Neuron (in vitro differentiated cells): ENCODE measurements around the gene C1QTNF3.

ENCODE experiments used
- H2AFZ ChIP-seq: one replicate; pipeline ENCODE4 v1.6.1; 2013; ENCODE audit warnings: low read depth, mild to moderate bottlenecking, inconsistent platforms, low read length, moderate library complexity
- H3K27me3 ChIP-seq: one replicate; pipeline ENCODE4 v1.6.1; 2013; ENCODE audit warnings: low read length; ENCODE audit not compliant: insufficient read depth
- H3K36me3 ChIP-seq: one replicate; pipeline ENCODE4 v1.6.1; 2013; ENCODE audit warnings: low read length; ENCODE audit not compliant: insufficient read depth
- H3K4me1 ChIP-seq: one replicate; pipeline ENCODE4 v1.6.1; 2013; ENCODE audit warnings: low read length; ENCODE audit not compliant: insufficient read depth
- H3K4me3 ChIP-seq: 2 replicates; pipeline ENCODE4 v1.5.1; 2013; ENCODE audit warnings: mild to moderate bottlenecking, low read length, moderate library complexity
- H3K9me3 ChIP-seq: one replicate; pipeline ENCODE4 v1.6.1; 2013; ENCODE audit warnings: low read length

The C1QTNF3 gene

DNA sequence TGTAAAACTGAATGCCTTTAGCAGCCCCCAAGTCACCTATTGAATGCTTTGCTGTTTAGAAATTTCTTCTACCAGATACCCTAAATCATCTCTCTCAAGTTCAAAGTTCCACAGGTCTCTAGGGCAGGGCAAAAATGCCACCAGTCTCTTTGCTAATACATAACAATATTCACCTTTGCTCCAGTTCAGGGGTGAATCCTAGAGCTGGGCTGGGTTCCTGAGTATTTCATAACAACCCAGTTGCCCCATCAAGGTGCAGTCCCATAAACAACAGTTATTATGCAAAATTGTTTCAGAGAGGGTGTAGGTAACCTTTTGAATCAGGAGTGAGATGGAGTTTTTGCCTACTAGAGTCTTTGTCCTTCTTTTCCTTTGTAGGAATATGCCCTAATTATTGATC is 19.0 kb upstream of the C1QTNF3 start:
- H3K27me3 ChIP-seq = no peaks in the 10 kb centered on the region
- H3K36me3 ChIP-seq = peaks cover 19% of the 10 kb centered on the region
- H2AFZ ChIP-seq = no peak overlapping the region
- H3K9me3 ChIP-seq = peaks cover 11% of the 10 kb centered on the region
- no peak overlapping the region for H3K4me3 ChIP-seq
- peaks cover 3% of the 10 kb centered on the region for H3K4me1 ChIP-seq

DNA sequence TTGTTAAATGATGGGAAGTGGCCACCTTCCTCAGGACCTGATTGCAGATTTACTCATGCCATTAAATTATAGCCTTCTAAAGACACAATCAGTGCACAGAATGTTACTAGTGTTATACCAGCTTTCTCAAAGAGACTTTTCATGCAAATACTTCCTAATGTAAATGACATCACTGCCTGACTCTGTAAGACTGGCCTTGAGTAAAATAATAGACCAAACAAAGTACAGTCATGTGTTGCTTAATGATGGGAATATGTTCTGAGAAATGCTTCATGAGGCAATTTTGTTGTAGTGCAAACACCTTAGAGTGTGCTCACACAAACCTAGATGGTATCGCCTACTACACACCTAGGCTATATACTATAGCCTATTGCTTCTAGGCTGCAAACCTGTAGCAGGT is 17.0 kb upstream of the C1QTNF3 start:
- Histone ChIP-seq H2AFZ (no peak overlapping the region), H3K4me1 (peaks cover 3% of the 10 kb centered on the region), H3K36me3 (peaks cover 17% of the 10 kb centered on the region), H3K9me3 (peaks cover 7% of the 10 kb centered on the region), H3K27me3 (no peaks in the 10 kb centered on the region), H3K4me3 (no peak overlapping the region)

DNA sequence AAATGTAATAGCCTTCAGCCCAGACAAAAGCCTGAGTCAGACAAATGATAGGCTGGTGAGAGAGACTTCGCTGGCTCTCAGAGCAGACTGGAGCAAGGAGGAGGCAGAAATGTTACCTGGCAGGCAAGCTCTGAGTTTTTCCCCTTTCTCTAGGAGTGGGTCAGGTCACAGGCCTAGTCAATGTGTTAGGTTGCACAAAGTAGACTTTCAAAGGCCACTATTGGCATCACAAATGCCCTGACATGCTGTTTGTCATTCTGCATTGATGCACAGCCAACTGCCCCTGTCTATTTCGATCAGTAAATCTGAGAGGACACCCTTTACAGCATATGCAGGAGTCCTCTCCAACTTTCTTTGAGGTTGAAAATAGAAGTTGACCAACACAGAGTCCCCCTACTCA is 15.5 kb upstream of the C1QTNF3 start:
- peaks cover 12% of the 10 kb centered on the region for H3K36me3 ChIP-seq
- H3K4me1 ChIP-seq = peaks cover 3% of the 10 kb centered on the region
- no peaks in the 10 kb centered on the region for H3K27me3 ChIP-seq
- H2AFZ ChIP-seq = no peak overlapping the region
- H3K4me3 ChIP-seq = no peak overlapping the region
- peaks cover 7% of the 10 kb centered on the region for H3K9me3 ChIP-seq

DNA sequence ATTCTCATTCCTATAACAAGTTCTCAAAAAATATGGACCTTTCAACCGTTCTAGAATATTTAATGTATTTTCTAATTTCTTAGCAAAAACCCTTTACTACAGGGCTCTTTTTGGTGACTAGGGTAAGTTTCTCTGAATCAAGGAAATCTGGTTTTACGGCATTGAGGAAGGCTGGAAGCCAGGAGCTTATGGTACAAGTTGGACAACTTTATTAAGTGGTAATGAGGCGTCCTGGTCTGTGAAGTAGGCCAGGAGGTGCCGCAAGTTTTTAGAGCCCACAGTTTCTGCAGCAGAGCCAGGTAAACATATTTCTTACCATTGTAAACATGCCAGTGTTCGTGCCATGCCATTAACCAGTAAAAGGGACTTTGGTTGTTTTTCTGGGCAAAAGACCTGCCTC is 14.6 kb upstream of the C1QTNF3 start:
- H3K9me3 ChIP-seq = peaks cover 7% of the 10 kb centered on the region
- H3K4me1 ChIP-seq = peaks cover 8% of the 10 kb centered on the region
- no peak overlapping the region for H2AFZ ChIP-seq
- no peaks in the 10 kb centered on the region for H3K27me3 ChIP-seq
- no peak overlapping the region for H3K4me3 ChIP-seq
- peaks cover 12% of the 10 kb centered on the region for H3K36me3 ChIP-seq

DNA sequence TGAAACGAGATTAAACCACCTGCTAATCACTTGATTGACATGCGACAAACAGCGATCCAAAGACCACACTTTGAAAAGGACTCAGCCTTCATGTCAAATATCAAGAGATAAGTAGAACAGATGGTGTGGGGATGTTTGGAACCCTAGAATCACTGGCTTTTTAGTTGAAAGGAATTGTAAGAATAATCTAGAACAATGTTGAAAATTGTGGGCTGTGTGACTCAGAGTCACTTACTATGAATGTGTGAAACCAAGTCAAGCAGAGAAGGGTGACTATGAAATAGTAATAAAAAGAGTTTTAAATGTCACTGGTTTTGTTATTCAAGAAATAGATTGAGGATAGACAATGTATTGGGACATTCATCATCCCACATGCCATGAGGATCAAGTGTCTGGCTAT is 14.1 kb upstream of the C1QTNF3 start:
- Histone ChIP-seq H2AFZ (no peak overlapping the region), H3K4me3 (no peak overlapping the region), H3K4me1 (peaks cover 8% of the 10 kb centered on the region), H3K36me3 (peaks cover 12% of the 10 kb centered on the region), H3K9me3 (peaks cover 7% of the 10 kb centered on the region), H3K27me3 (no peaks in the 10 kb centered on the region)

DNA sequence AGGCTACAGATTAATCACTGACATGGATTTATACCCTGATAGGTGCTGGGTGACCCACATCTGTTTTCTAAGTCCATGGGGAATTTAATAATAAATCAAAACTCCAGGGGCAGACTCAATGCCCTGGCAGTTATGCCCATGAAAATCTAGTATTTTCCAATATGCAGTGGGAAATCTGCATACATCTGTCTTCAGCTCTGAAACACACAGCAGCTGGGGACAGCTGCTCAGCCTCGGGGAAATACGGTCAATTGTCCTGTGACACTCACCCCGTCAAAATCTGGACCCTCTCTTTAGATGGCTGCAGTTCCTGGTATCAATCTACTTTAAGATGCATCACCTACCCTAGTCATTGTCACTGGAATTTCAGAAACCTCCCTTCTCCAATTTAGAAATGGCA is 12.7 kb upstream of the C1QTNF3 start:
- Histone ChIP-seq H3K27me3 (no peaks in the 10 kb centered on the region), H3K4me1 (peaks cover 8% of the 10 kb centered on the region), H3K36me3 (peaks cover 15% of the 10 kb centered on the region), H3K9me3 (no peaks in the 10 kb centered on the region), H3K4me3 (no peak overlapping the region), H2AFZ (no peak overlapping the region)

DNA sequence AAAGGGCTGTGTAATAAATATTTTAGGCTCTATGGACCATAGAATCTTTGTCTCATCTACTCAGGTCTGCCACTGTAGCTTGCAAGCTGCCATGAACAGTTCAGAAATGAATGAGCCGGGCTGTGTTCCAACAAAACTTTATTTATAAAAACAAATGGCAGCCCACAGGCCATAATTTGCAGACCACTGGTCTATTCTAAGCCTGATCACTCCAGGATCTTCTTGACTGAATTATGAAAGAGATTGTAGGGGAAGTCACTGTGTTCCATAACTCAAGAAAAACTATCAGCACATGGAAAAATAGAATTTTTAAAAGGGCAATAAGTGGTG is 11.4 kb upstream of the C1QTNF3 start:
- H3K27me3 ChIP-seq = no peaks in the 10 kb centered on the region
- no peak overlapping the region for H2AFZ ChIP-seq

DNA sequence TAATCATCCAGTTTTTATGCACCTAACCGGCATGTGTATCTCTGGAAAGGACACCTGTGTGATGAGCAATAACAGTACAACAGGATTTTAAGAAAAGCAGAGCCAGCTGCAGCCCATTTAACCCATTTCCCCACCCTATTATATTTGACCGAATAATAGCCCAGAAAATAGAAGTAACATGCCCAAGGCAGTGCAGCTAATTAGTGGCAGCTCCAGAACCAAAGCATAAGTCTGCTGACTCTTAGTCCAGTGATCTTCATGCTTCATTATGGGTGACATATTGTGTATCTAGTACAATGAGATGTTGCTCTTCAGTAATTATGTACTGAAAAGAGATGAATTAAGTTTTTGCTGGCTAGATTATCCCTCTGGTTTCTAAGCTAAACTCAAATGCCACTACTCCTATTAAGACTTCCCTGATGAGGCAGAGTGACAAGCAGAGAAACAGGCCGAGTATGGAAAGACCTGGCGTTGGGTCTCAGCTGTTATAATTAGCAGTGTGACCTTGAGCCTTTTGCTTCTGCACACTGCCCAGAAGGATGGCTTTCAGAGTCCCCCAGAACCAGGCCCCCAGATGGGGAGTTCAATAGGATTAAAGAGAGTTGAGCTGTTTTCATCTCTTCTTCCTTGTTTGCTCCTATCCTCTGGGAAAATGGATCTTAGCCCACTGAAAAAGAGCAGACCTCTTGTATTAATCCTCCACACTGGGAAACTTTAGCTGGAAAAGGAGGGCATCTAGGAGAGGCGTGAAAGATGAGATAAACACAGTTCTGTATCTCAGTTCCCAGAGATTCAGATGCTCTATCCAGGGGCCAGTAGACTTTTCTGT is 10.8 kb upstream of the C1QTNF3 start:
- Histone ChIP-seq H3K27me3 (no peaks in the 10 kb centered on the region), H3K36me3 (peaks cover 13% of the 10 kb centered on the region), H3K4me1 (peaks cover 8% of the 10 kb centered on the region), H2AFZ (no peak overlapping the region), H3K4me3 (no peak overlapping the region), H3K9me3 (no peaks in the 10 kb centered on the region)

More for the DNA sequence above, 11.4 kb upstream of the C1QTNF3 start:
- H3K4me1 ChIP-seq = peaks cover 8% of the 10 kb centered on the region
- H3K9me3 ChIP-seq = no peaks in the 10 kb centered on the region
- H3K36me3 ChIP-seq = peaks cover 14% of the 10 kb centered on the region
- H3K4me3 ChIP-seq = no peak overlapping the region

DNA sequence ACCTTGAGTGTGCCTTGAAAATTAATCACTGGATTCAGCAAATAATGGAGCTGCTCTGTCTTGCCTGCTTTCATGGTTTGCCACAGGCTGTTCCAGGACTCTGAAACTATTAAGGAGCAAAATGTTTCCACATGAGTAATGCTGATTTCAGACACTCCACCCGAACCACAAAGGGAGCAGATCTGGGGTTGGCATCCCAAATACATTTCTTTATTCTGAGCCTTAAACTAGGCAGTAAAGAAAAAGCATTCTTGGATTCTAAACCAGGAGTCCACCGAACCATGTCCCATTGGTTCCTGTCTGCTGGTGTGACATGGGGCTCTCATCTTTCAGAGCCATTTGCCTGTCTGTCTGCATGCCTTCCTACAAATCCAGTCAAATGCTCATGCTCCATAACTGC is 10.1 kb upstream of the C1QTNF3 start:
- Histone ChIP-seq H3K4me3 (no peak overlapping the region), H3K36me3 (peaks cover 10% of the 10 kb centered on the region), H3K9me3 (no peaks in the 10 kb centered on the region), H3K4me1 (peaks cover 5% of the 10 kb centered on the region), H2AFZ (no peak overlapping the region), H3K27me3 (no peaks in the 10 kb centered on the region)

DNA sequence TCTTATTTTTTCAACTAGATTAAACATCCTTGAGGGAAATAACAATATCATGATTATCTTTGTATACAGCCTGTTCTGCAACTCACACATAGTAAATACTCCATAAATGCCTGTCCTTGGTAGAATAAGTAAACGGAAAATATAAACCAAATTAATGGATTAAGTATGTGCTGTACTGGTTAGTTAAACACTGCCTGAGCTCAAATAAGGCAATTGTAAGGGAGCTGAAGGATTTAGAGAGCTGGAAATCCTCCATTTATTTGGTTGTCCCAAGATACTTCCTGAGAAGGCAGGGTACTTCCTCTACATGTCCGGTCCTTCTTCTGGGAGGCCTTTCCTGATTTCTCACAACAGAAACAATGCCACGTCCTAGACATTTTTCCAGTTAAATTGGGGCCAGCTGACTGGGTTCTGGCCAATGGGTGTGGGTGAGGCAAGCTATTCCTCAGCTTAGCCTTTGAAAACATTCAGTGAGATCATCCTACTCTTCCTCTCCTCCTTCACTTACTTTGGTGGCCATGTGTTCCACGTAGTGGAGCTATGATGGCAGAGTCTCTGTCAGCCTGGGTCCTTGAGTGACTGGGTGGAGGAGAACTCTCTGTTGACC is 8.5 kb upstream of the C1QTNF3 start:
- Histone ChIP-seq H3K36me3 (peaks cover 7% of the 10 kb centered on the region), H3K4me1 (peaks cover 5% of the 10 kb centered on the region), H3K9me3 (no peaks in the 10 kb centered on the region), H2AFZ (no peak overlapping the region), H3K4me3 (no peak overlapping the region), H3K27me3 (no peaks in the 10 kb centered on the region)

DNA sequence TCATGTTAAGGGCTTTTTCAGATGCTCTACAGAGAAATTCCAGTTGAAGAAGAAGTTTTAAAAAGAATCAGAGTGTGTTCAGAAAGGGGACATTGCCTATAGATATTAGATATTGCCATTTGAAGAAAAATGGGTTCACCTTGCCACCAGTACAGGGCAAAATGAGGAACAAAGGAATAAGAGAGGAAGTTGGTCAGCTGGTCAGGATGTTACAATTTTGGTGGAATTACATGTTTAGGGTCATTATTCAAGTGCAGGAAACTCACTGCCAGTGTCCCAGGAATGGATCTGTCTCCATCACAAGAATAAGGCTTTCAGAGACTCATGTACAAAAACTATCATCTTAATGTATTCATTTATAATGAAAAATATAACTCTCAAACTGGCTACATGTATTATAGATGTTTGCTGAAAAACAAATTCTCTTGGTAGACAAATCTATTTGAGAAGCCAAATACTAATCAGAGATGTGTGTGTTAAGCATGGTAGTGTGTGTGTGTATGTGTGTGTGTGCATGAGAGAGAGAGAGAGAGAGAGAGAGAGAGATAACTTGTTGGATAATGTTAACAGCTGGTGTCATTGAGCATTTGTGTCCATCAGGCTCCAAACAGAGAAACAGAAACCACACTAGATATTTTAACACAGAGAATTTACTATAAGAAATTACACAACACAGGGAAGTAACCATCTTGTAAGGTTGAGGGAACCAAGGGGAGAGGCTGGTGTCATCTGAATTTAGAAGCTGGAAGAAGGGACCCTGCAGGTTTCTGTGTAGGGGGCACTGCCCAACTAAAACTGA is 5.0 kb upstream of the C1QTNF3 start:
- Histone ChIP-seq H2AFZ (no peak overlapping the region), H3K27me3 (no peaks in the 10 kb centered on the region), H3K36me3 (peaks cover 7% of the 10 kb centered on the region), H3K4me3 (no peak overlapping the region), H3K9me3 (no peaks in the 10 kb centered on the region), H3K4me1 (no peaks in the 10 kb centered on the region)

DNA sequence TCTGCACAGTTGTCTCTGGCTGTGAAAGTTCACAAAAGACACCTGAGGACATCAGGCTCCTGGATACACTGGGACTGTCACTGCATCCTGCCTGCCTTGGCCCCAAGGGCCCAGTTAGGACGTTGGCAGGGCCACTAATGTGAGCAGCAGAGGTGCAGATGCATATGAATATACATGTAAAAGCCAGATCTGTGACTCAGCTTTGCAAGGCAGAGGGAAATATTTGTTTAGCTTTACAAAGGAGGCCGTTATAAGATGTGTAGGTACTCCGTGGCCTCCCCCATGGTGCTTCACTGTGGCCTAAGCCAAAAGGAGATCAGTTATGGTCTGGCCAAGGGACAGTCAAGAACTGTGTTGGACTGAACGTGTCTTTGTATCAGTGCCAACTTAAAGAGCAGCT is 4.1 kb upstream of the C1QTNF3 start:
- H2AFZ ChIP-seq = no peak overlapping the region

DNA sequence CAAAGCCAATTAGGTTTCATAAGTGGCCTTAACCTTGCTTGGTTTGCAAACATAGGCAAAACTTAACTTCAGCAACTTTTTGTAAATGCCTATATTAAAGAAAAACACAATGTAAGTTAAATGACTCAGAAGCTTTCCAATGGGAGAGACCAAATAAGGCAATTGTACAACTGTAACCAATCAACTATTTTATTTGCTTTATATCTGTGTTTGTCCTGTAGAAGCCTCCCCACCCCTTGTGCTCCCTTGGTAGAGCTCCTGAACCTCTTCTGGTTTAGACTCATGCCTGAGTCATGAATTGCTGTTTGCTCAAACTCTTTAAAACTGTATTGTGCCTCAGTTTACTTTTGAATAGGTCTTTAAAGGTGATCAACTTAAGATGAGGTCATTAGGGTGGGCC is 3.0 kb upstream of the C1QTNF3 start:
- no peak overlapping the region for H2AFZ ChIP-seq
- H3K4me3 ChIP-seq = no peak overlapping the region
- peaks cover 2% of the 10 kb centered on the region for H3K36me3 ChIP-seq
- no peaks in the 10 kb centered on the region for H3K27me3 ChIP-seq
- H3K9me3 ChIP-seq = no peaks in the 10 kb centered on the region
- H3K4me1 ChIP-seq = no peaks in the 10 kb centered on the region

More for the DNA sequence above, 4.1 kb upstream of the C1QTNF3 start:
- H3K27me3 ChIP-seq = no peaks in the 10 kb centered on the region
- peaks cover 7% of the 10 kb centered on the region for H3K36me3 ChIP-seq
- H3K9me3 ChIP-seq = no peaks in the 10 kb centered on the region
- no peak overlapping the region for H3K4me3 ChIP-seq
- no peaks in the 10 kb centered on the region for H3K4me1 ChIP-seq
